Measurements from ENCODE around the gene MACF1. TPM values are rescaled to one million over a fixed set of nuclear protein-coding genes. Genes with fewer than 3 reads are reported as not detected.

Gene MACF1
- total and polyA plus RNA-seq, 9 donors: 93.6 to 331 (median 247) TPM

DNA sequence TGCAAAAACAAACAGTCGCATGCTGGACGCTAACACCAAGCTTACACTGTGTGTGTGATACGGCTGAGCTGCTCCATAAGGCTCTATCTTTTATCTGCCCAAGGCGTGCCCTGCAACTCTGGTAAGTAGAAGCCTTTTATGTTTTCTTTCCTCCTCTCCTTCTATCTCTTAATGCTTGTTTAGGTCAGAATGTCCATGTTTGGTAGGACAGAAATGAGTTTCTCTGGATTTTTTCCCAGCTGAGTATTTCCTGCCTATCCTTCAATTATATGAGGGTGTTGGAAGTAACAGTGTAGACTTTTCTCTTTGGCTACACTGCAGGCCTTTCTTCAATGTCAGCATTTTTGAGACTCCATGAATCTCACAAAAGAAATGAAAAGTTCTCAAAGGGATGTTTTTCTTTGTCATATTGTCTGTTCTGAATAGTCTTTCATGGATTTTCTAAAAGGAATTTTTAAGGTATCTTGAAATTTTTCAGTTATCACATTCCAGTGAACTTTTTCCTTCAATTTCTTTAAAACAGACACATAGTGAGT is 124.2 kb downstream of the MACF1 start:
- Histone ChIP-seq H3K36me3 (no peaks in the 10 kb centered on the region), H3K4me1 (ENCODE audit: insufficient read depth) (peaks cover 2% of the 10 kb centered on the region), H3K27me3 (no peaks in the 10 kb centered on the region), H3K4me3 (no peak overlapping the region), H3K27ac (no peak overlapping the region), H3K9me3 (no peaks in the 10 kb centered on the region)
- 8 to 30% (median 9%) methylated on average over 4 of the region's 4 CpGs for WGBS, 3 donors
- TF ChIP-seq POLR2A (IDR thresholded peaks at IDR 0.05) (no peak), EP300 (IDR thresholded peaks at IDR 0.05) (no peak)
- TF ChIP-seq, protein P1, sequence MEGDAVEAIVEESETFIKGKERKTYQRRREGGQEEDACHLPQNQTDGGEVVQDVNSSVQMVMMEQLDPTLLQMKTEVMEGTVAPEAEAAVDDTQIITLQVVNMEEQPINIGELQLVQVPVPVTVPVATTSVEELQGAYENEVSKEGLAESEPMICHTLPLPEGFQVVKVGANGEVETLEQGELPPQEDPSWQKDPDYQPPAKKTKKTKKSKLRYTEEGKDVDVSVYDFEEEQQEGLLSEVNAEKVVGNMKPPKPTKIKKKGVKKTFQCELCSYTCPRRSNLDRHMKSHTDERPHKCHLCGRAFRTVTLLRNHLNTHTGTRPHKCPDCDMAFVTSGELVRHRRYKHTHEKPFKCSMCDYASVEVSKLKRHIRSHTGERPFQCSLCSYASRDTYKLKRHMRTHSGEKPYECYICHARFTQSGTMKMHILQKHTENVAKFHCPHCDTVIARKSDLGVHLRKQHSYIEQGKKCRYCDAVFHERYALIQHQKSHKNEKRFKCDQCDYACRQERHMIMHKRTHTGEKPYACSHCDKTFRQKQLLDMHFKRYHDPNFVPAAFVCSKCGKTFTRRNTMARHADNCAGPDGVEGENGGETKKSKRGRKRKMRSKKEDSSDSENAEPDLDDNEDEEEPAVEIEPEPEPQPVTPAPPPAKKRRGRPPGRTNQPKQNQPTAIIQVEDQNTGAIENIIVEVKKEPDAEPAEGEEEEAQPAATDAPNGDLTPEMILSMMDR (IDR thresholded peaks at IDR 0.05): no peak
- intact Hi-C loops (cut with DNase I): no loop called here
- no peak for DNase-seq

DNA sequence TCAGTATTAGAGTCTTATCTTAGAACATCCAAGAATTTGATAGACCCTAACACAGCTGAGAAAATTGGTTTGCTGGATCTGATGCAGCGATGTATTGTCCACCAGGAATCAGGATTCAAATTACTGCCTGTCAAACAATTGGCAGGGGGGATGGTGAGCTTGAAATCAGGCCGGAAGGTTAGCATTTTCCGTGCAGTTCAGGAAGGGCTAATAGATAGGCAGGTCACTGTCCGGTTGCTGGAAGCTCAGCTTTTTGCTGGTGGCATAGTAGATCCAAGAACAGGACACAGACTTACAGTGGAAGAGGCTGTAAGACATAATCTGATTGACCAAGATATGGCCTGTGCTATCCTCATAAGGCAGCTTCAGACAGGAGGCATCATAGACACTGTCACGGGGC is 127.2 kb downstream of the MACF1 start:
- no peaks in the 10 kb centered on the region for H3K27me3 ChIP-seq
- WGBS, 3 donors: 91 to 96% (median 94%) methylated on average over 5 of the region's 5 CpGs
- no peaks in the 10 kb centered on the region for H3K9me3 ChIP-seq
- no peak overlapping the region for H3K27ac ChIP-seq
- peaks cover 2% of the 10 kb centered on the region for H3K4me1 ChIP-seq (ENCODE audit: insufficient read depth)
- no peak overlapping the region for H3K4me3 ChIP-seq
- TF ChIP-seq POLR2A (IDR thresholded peaks at IDR 0.05) (no peak), EP300 (IDR thresholded peaks at IDR 0.05) (no peak)
- TF ChIP-seq, protein P1 (IDR thresholded peaks at IDR 0.05): no peak
- DNase-seq: no peak
- intact Hi-C loops (cut with DNase I): no loop called here
- no peaks in the 10 kb centered on the region for H3K36me3 ChIP-seq

DNA sequence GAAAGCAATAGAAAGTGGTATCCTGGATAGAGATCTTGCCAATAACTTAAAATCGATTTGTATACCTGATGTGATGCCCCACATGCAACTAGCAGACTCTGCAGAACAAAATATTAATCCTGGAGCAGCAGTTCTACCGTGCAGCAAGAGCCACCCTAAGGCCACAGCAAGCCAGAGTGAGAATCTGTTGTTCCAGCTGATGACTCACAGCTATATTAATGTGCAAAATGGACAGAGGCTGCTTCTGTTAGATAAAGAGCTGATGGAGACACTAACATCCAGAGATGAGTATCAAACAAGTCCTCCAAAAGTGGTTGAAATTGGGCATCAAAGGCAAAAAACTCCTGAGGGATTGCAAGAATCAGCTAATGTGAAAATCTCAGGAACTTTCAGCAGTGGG is 127.8 kb downstream of the MACF1 start:
- H3K4me3 ChIP-seq: no peak overlapping the region
- no peak for DNase-seq
- WGBS, 3 donors: 78 to 92% (median 81%) methylated on average over 2 of the region's 2 CpGs
- H3K4me1 ChIP-seq (ENCODE audit: insufficient read depth): peaks cover 2% of the 10 kb centered on the region
- intact Hi-C loops (cut with DNase I): no loop called here
- no peaks in the 10 kb centered on the region for H3K27me3 ChIP-seq
- TF ChIP-seq EP300 (IDR thresholded peaks at IDR 0.05) (no peak), POLR2A (IDR thresholded peaks at IDR 0.05) (no peak)
- H3K36me3 ChIP-seq: no peaks in the 10 kb centered on the region
- H3K27ac ChIP-seq: no peak overlapping the region
- no peaks in the 10 kb centered on the region for H3K9me3 ChIP-seq

DNA sequence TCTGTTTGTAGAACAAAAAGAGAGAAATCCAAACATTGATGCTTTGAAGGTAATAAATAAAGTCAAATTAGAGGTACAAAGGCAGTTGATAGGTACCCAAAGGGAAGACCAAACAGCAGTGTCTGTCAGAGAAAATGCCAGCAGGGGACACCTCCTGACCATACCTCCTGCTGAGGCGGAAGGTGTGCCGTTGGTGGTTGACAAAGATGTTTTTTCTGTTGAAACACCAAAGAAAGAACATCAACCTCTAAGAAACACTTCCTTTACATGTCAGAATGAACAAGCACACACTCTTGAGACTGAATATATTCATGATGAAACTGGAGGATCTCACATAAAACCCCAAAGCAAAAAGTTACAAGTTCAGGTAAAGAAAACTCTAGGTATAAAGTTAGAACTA is 128.3 kb downstream of the MACF1 start:
- H3K27ac ChIP-seq: no peak overlapping the region
- intact Hi-C loops (cut with DNase I): no loop called here
- no peak overlapping the region for H3K4me3 ChIP-seq
- DNase-seq: no peak
- TF ChIP-seq EP300 (IDR thresholded peaks at IDR 0.05) (no peak), POLR2A (IDR thresholded peaks at IDR 0.05) (no peak)
- TF ChIP-seq, protein P1 (IDR thresholded peaks at IDR 0.05): no peak
- no peaks in the 10 kb centered on the region for H3K36me3 ChIP-seq
- no peaks in the 10 kb centered on the region for H3K27me3 ChIP-seq
- 91 to 100% (median 92%) methylated on average over 2 of the region's 2 CpGs for WGBS, 3 donors
- H3K4me1 ChIP-seq (ENCODE audit: insufficient read depth): peaks cover 2% of the 10 kb centered on the region
- H3K9me3 ChIP-seq: no peaks in the 10 kb centered on the region

DNA sequence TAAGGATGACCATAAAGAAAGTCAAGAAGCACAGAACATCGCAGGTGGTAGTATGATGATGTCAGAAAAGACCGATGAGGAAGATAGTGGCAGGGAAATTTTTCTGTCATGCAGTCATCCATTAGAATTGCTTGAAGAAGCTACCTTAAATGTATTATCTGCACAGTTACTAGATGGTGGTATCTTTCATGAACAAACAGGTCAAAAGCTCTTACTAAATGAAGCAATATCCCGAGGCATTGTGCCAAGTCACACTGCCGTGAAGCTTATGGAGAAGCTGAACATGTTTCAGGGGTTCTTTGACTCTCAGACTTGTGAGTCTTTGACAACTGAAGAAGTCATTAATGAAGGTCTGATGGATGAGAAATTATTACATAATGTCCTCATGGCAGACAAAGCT is 128.8 kb downstream of the MACF1 start:
- TF ChIP-seq EP300 (IDR thresholded peaks at IDR 0.05) (no peak), POLR2A (IDR thresholded peaks at IDR 0.05) (no peak)
- H3K27ac ChIP-seq: no peak overlapping the region
- no peaks in the 10 kb centered on the region for H3K27me3 ChIP-seq
- intact Hi-C loops (cut with DNase I): no loop called here
- H3K9me3 ChIP-seq: no peaks in the 10 kb centered on the region
- WGBS, 3 donors: 71 to 82% (median 81%) methylated on average over 4 of the region's 4 CpGs
- H3K4me3 ChIP-seq: no peak overlapping the region
- no peaks in the 10 kb centered on the region for H3K36me3 ChIP-seq
- peaks cover 2% of the 10 kb centered on the region for H3K4me1 ChIP-seq (ENCODE audit: insufficient read depth)
- DNase-seq: peak in 1 of 5 donors; percentile 44
